Left renal cortex interstitium (tissue), 4 donors: ENCODE data around the gene PDE10A. TPM values are rescaled to one million over a fixed set of nuclear protein-coding genes. Genes with fewer than 3 reads are reported as not detected.

Experiments
- DNase-seq, 4 donors: peaks; one replicate each; pipeline ENCODE4 v3.0.0-alpha.2; 2013; ENCODE audit warnings: low read depth in 4 of 4, low spot score in 2 of 4, missing footprints in 1 of 4
- polyA plus RNA-seq, 4 donors: library from polyadenylated mRNA; unstranded; fragments of 120-200 nt; gene quantifications; one replicate each; pipeline ENCODE4 v1.2.1, GENCODE V29; 2013; ENCODE audit not compliant: insufficient read length in 4 of 4

The PDE10A gene
- polyA plus RNA-seq, 4 donors, result 17.2 to 32.6 (median 17.6) TPM

GRCh38 chr6:165678904-165679303 is 15.9 kb upstream of the PDE10A start:
- DNase-seq, result no peak

- no peak for DNase-seq
Observed at GRCh38 chr6:165678429-165678828, 15.4 kb upstream of the PDE10A start.

GRCh38 chr6:165677091-165677490 is 14.1 kb upstream of the PDE10A start:
- DNase-seq, result no peak

GRCh38 chr6:165676435-165677068 is 13.5 kb upstream of the PDE10A start:
- DNase-seq, result no peak

GRCh38 chr6:165675120-165675519 is 12.1 kb upstream of the PDE10A start:
- no peak for DNase-seq

- DNase-seq, result no peak
Observed at GRCh38 chr6:165674155-165675029, 11.4 kb upstream of the PDE10A start.

GRCh38 chr6:165671222-165671768 is 8.3 kb upstream of the PDE10A start:
- no peak for DNase-seq

GRCh38 chr6:165668951-165669350 is 5.9 kb upstream of the PDE10A start:
- DNase-seq, result no peak

- no peak for DNase-seq
Observed at GRCh38 chr6:165665384-165665672, 2.3 kb upstream of the PDE10A start.

- DNase-seq, result peak in 1 of 4 donors; percentile 40
Observed at GRCh38 chr6:165664559-165665383, 1.7 kb upstream of the PDE10A start.

- DNase-seq, result no peak
Observed at GRCh38 chr6:165663736-165664558, 906 bp upstream of the PDE10A start.

GRCh38 chr6:165663377-165663735 is 315 bp upstream of the PDE10A start:
- peak in 1 of 4 donors; percentile 48 for DNase-seq

GRCh38 chr6:165662041-165662748 is 846 bp downstream of the PDE10A start:
- no peak for DNase-seq

GRCh38 chr6:165661664-165662025 is 1.4 kb downstream of the PDE10A start:
- no peak for DNase-seq

- DNase-seq, result no peak
Observed at GRCh38 chr6:165660857-165661663, 2.0 kb downstream of the PDE10A start.

- no peak for DNase-seq
Observed at GRCh38 chr6:165659945-165660856, 2.8 kb downstream of the PDE10A start.

GRCh38 chr6:165658395-165659058 is 4.5 kb downstream of the PDE10A start:
- DNase-seq, result no peak
